ENCODE measurements around the gene HOOK2.

Gene HOOK2

DNA sequence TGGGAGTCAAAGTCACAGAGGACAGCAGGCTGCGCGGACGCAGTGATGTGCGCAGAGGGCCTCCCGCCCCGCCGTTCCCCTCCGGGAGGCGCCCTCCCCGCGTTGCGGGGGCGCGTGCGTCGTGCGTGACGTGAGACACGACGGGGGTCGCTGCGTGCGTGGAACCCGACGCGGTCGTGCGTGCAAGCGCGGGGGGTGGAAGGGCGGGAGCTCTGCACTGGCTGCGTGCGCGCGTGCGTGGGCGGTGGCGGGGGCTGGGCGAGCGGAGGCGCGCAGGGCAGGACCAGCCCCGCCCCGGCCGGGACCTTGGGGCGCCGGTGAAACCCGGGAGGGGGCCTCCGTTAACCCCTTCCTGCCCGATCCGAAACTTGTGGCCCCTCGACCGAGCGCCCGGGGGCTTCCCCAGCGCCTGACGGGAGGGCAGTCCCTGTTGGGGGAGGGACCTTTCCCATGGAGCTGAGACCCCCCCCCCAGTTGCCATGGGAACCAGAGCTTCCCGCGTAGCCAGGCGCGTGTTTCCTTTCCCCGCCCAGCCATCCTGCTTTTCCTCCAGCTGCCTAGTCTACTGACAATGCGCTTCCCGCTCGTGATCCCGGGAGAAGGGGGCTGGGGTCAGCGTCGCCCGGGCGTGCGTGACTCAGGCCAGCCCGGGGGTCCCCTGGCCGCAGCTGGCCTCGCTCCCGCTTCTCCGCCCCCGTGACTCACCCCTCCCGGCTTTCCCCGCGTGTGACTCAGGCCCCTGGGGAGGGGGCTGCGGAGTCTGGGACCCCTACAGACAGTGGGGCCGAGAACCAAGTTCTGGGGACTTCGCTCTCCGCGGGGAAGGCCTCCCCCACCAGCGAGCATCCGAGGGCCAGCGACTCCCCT, 7.3 kb upstream of the HOOK2 start:
- DNase-seq = no peak

GRCh38 chr19:12782174-12782423, 6.7 kb upstream of the HOOK2 start:
- DNase-seq = no peak

- no peak for DNase-seq
These were observed 4.0 kb upstream of the HOOK2 start for GRCh38 chr19:12779162-12779993.

DNA sequence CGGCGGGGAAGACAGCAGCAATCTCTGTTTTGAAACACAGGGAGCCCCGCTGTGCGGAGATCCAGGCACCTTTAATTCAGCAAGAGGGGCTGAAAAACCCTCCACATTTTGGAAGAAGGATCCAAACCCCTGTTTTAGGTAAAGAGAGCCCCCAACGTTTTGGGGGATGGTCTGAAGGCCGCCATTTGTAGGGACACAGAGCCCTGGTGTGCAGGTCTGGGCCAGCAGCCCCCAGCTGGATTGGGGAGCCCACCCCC, 3.5 kb upstream of the HOOK2 start:
- no peak for DNase-seq

- no peak for DNase-seq
These were observed 2.9 kb upstream of the HOOK2 start for GRCh38 chr19:12778017-12778904.

- no peak for DNase-seq
These were observed 2.1 kb upstream of the HOOK2 start for GRCh38 chr19:12777217-12778016.

- no peak for DNase-seq
These were observed 1.8 kb downstream of the HOOK2 start for GRCh38 chr19:12773571-12773970.

- DNase-seq = no peak
These were observed 3.0 kb downstream of the HOOK2 start for GRCh38 chr19:12772323-12772722.

GRCh38 chr19:12770922-12771321, 4.4 kb downstream of the HOOK2 start:
- no peak for DNase-seq

- DNase-seq = peak; percentile 42
These were observed 5.7 kb downstream of the HOOK2 start for GRCh38 chr19:12769689-12770088.

- DNase-seq = no peak
These were observed 7.7 kb downstream of the HOOK2 start for GRCh38 chr19:12767666-12768065.

DNA sequence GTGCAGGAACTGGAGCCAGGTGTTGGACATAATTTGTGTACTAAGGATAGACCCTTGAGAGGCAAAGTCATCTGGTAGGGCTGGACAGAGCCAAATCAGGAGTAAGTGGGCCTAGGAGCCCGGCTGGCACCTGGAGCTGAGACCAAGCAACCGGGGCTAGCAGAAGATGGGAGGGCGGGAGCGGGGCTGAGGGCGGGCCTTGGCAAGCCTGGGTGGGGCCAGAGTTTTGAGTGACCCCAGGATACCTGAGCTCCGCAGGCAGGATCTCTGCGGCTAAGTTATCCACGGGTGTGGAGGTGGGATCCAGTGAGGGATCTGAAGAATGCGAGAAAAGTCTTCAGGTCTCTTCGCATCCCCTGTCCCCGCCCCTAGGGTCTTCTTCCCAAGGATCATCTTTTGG, 8.2 kb downstream of the HOOK2 start:
- DNase-seq = no peak

DNA sequence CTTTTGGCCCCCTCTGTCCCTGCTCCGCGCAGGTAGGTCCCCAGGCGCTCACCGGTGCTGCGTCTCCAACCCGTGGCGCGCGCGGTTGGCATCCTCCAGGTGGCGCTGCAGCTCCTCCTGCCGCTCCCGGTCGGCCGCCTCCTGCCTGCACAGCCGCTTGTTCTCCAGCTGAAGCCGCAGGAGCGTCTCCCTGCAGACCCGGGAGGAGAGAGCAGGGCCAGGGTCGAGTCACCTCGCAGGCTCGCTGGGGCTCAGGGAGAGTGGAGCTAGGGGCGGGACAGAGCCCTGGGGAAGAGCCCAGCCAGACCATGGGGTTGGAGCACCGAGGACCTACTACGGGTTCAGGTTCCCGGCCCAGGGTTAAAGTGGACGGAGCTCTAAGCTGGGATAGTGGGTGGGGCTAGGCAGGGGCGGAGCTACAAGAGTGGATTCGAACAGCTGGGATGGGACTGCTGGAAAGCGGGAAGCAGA, 9.3 kb downstream of the HOOK2 start:
- peak; percentile 46 for DNase-seq

DNA sequence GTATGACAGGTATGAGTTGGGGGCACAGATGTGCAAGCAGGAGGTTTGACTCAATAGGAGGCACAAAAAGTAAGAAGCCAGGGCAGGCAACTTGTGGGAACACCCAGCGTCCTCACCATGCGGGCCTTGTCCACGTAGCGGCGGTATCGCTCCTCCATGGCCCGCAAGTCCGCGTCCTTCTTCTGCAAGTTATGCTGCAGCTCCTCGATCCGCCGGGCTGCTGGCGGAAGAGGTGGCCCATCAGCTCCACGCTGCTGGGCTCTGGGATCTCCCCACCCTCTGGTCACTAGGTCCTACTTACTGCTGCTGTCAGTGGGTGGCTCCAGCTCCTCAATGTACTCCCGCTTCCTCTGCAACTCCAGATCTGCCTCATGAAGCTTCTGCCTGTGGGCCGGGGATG, 10.7 kb downstream of the HOOK2 start:
- no peak for DNase-seq

- DNase-seq = no peak
These were observed 12.3 kb downstream of the HOOK2 start for GRCh38 chr19:12763100-12763499.

- no peak for DNase-seq
These were observed 15.7 kb downstream of the HOOK2 start for GRCh38 chr19:12759686-12760085.

- no peak for DNase-seq
These were observed 17.6 kb downstream of the HOOK2 start for GRCh38 chr19:12757544-12758274.

GRCh38 chr19:12756150-12756883, 19.0 kb downstream of the HOOK2 start:
- DNase-seq = no peak

DNA sequence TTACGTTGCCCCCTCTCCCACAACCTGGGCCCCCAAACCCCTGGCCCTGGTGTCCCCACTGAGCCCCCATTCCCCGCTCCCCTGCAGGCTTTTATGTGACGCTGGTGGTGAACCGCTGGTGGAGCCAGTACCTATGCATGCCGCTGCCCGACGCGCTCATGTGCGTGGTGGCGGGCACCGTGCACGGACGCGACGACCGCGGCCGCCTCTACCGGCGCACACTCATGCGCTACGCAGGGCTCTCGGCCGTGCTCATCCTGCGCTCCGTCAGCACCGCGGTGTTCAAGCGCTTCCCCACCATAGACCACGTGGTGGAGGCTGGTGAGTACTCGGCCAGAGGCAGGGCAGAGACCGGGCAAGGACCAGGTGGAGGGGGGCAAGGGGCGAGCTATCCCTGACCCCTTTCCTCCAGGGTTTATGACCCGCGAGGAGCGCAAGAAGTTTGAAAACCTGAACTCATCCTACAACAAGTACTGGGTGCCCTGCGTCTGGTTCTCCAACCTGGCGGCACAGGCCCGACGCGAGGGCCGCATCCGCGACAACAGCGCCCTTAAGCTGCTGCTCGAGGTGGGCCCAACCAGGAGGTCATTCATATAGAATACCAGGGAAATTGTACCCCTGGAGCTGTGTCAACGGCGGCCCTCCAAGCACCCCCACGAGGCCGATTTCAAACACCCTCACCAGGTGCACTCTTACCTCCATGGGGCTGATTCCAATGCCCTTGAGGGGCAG, 20.7 kb downstream of the HOOK2 start:
- DNase-seq = no peak

GRCh38 chr19:12752056-12752781, 23.1 kb downstream of the HOOK2 start:
- no peak for DNase-seq
